Measurements from ENCODE around the gene PRRX1.

Gene PRRX1

DNA sequence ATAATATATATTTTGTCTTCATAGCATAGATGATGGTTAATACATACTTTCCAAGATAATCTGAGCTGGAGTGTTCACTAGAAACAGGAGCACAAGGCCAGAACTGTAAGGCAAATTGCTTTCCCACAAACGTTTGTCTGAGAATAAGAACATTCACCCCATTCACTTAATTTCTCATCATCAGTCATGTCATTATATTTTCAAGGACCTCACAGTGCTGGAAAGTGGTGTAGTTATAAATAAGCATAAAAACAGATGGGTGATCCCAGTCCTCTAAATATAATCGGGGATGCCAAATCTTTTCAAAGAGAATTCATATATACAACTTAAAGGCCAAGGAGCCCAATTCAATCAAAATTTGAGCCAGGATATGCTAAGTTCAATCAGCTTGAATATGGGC lies 8.4 kb downstream of the PRRX1 start:
- no peak overlapping the region for H3K27ac ChIP-seq
- H3K4me1 ChIP-seq (ENCODE audit: control insufficient read depth in 1 of 2, insufficient read depth in 1 of 2, low read depth in 1 of 2, low read length in 1 of 2): no peaks in the 10 kb centered on the region
- H3K27me3 ChIP-seq: peaks cover 92% of the 10 kb centered on the region
- no peaks in the 10 kb centered on the region for H3K9me3 ChIP-seq
- no peaks in the 10 kb centered on the region for H3K36me3 ChIP-seq
- TF ChIP-seq, protein P1, sequence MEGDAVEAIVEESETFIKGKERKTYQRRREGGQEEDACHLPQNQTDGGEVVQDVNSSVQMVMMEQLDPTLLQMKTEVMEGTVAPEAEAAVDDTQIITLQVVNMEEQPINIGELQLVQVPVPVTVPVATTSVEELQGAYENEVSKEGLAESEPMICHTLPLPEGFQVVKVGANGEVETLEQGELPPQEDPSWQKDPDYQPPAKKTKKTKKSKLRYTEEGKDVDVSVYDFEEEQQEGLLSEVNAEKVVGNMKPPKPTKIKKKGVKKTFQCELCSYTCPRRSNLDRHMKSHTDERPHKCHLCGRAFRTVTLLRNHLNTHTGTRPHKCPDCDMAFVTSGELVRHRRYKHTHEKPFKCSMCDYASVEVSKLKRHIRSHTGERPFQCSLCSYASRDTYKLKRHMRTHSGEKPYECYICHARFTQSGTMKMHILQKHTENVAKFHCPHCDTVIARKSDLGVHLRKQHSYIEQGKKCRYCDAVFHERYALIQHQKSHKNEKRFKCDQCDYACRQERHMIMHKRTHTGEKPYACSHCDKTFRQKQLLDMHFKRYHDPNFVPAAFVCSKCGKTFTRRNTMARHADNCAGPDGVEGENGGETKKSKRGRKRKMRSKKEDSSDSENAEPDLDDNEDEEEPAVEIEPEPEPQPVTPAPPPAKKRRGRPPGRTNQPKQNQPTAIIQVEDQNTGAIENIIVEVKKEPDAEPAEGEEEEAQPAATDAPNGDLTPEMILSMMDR (IDR thresholded peaks at IDR 0.05): no peak
- no peak overlapping the region for H3K4me3 ChIP-seq (ENCODE audit: low read depth in 1 of 2, low read length in 1 of 2)

DNA sequence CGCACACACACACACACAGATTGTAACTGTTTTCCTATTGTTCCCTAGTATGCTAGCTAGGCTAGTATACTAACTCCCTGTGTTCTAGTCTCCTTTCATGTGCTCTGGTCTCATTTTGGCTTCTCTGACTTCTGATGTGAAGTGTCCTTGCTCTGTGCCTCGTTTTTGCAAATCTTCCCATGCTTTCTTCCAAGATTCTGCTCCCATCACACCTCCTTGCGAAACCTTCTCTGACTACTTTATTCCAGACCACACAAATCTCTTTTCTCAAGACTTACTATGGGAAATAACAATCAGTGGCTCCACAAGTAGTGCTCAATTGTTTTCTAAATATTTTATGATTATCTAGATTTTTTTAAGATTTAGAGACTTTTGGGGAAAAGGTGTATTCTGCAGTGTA lies 10.3 kb downstream of the PRRX1 start:
- Histone ChIP-seq H3K9me3 (no peaks in the 10 kb centered on the region), H3K36me3 (no peaks in the 10 kb centered on the region), H3K27ac (no peak overlapping the region), H3K4me3 (ENCODE audit: low read depth in 1 of 2, low read length in 1 of 2) (no peak overlapping the region), H3K27me3 (peaks cover 74% of the 10 kb centered on the region), H3K4me1 (ENCODE audit: control insufficient read depth in 1 of 2, insufficient read depth in 1 of 2, low read depth in 1 of 2, low read length in 1 of 2) (no peaks in the 10 kb centered on the region)
- TF ChIP-seq, protein P1 (IDR thresholded peaks at IDR 0.05): no peak

DNA sequence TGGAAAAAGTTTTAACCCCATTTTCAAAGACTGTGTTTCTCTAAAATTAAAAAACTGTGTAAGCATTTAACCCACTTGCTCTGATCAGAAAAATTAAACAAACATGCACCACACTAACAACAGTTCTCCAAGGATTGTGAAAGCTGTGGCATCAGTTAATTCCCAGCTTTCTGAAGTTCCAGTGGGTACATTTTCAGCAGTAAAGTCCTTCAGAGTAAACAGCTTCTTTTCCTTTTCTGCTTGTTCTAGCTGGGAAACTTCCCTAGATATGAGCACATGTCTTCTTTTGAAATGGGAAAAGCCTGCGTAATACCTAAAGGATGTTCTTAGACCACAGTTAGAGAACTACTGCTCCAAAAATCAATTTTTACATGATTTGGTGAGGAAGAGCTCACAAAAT lies 11.1 kb downstream of the PRRX1 start:
- TF ChIP-seq, protein P1 (IDR thresholded peaks at IDR 0.05): no peak
- no peaks in the 10 kb centered on the region for H3K36me3 ChIP-seq
- H3K9me3 ChIP-seq: no peaks in the 10 kb centered on the region
- no peak overlapping the region for H3K4me3 ChIP-seq (ENCODE audit: low read depth in 1 of 2, low read length in 1 of 2)
- H3K27ac ChIP-seq: no peak overlapping the region
- no peaks in the 10 kb centered on the region for H3K4me1 ChIP-seq (ENCODE audit: control insufficient read depth in 1 of 2, insufficient read depth in 1 of 2, low read depth in 1 of 2, low read length in 1 of 2)
- H3K27me3 ChIP-seq: peaks cover 67% of the 10 kb centered on the region

DNA sequence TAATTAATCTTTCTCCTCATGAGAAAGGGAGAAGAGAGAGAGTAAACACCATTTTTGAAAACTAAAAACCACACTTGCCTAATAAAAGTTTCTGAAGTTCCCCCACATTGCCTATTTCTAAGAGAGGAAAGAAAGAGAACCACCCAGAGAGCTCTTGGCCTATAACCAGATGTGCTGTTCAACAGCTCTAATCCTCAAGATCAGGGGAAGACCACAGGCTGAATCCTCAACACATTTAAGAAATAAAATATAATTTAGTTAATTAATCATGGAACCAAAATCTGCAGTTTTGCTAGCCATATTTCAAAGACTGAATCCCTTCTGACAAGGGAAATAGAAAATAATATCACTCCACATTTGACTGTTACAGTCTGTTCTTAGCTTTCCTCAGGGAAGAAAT lies 11.9 kb downstream of the PRRX1 start:
- H3K9me3 ChIP-seq: no peaks in the 10 kb centered on the region
- no peak overlapping the region for H3K4me3 ChIP-seq (ENCODE audit: low read depth in 1 of 2, low read length in 1 of 2)
- peaks cover 58% of the 10 kb centered on the region for H3K27me3 ChIP-seq
- TF ChIP-seq, protein P1 (IDR thresholded peaks at IDR 0.05): no peak
- no peaks in the 10 kb centered on the region for H3K36me3 ChIP-seq
- no peak overlapping the region for H3K27ac ChIP-seq
- no peaks in the 10 kb centered on the region for H3K4me1 ChIP-seq (ENCODE audit: control insufficient read depth in 1 of 2, insufficient read depth in 1 of 2, low read depth in 1 of 2, low read length in 1 of 2)

DNA sequence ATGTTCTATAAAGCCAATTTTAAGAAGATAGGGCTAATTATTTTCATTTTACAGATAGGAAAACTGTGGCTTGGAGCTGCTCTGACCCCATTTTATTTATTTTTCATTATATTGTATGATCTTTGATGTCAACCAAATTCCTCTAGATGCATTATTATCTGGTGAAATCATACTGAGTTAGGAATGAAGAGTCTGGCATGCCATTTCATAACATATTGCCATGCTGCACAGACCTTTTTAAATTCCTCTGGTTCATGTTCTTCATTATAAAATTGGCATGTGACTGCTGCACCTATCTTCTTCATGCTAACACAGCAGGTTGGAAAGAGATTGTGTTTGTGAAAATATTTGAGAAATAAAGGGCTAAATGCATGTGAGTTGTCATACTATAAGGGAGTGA lies 12.7 kb downstream of the PRRX1 start:
- no peak overlapping the region for H3K27ac ChIP-seq
- no peaks in the 10 kb centered on the region for H3K9me3 ChIP-seq

More for the DNA sequence above, 12.7 kb downstream of the PRRX1 start:
- no peaks in the 10 kb centered on the region for H3K4me1 ChIP-seq (ENCODE audit: control insufficient read depth in 1 of 2, insufficient read depth in 1 of 2, low read depth in 1 of 2, low read length in 1 of 2)
- H3K4me3 ChIP-seq (ENCODE audit: low read depth in 1 of 2, low read length in 1 of 2): no peak overlapping the region
- TF ChIP-seq, protein P1 (IDR thresholded peaks at IDR 0.05): no peak
- H3K36me3 ChIP-seq: no peaks in the 10 kb centered on the region
- peaks cover 50% of the 10 kb centered on the region for H3K27me3 ChIP-seq

Measured in neutrophil (primary cell).